Subcutaneous adipose tissue (tissue), 4 donors: ENCODE measurements around the gene KLF9. TPM values are rescaled to one million over a fixed set of nuclear protein-coding genes. Genes with fewer than 3 reads are reported as not detected.

Experiments used
- total RNA-seq, 4 donors: library from RNA; depleted of rRNA; stranded (reverse); fragments of >200 nt; gene quantifications; one replicate each; pipeline ENCODE4 v1.1.0, GENCODE V29; 2016
- TF ChIP-seq, protein P1 (sequence below): fragments of 450-650 bp; IDR thresholded peaks from one replicate; pipeline ENCODE4 v1.5.1; 2016; ENCODE audit warnings: low read depth, mild to moderate bottlenecking, control low read depth, antibody characterized with exemption, moderate library complexity

KLF9 gene
- total RNA-seq, 4 donors from 2014 or later, result 72.8 to 240 (median 171) TPM

DNA sequence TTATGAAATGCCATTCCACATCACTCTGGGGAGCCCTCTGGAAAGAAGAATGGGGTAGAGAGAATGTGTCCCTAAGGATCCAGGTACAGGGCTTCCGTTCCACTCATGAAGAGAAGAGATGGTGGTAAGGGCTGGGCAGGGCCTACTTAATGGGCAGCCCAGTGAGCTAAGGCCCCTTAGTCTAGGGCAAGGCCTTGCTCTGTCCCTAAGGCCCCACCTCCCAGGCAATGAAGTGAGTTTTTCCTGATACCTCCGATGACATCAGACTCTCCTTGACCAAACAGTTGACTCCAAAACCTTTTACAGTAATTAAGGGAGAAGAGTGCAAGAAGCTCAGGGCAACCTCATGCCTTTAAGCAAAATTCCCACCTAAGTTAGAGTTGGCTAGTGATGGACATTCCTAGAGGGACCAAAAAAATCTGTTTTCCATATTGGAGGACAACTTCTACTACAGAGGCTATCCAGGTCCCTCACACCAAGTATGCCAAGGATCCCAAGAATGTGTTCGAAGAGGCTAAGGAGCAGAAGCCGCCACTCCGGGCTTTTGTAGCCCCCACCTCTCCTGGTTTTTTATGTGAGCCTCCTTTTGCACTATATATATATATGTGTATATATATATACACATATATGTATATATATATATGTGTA lies 5.9 kb downstream of the KLF9 start:
- TF ChIP-seq, protein P1, sequence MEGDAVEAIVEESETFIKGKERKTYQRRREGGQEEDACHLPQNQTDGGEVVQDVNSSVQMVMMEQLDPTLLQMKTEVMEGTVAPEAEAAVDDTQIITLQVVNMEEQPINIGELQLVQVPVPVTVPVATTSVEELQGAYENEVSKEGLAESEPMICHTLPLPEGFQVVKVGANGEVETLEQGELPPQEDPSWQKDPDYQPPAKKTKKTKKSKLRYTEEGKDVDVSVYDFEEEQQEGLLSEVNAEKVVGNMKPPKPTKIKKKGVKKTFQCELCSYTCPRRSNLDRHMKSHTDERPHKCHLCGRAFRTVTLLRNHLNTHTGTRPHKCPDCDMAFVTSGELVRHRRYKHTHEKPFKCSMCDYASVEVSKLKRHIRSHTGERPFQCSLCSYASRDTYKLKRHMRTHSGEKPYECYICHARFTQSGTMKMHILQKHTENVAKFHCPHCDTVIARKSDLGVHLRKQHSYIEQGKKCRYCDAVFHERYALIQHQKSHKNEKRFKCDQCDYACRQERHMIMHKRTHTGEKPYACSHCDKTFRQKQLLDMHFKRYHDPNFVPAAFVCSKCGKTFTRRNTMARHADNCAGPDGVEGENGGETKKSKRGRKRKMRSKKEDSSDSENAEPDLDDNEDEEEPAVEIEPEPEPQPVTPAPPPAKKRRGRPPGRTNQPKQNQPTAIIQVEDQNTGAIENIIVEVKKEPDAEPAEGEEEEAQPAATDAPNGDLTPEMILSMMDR, result no peak

DNA sequence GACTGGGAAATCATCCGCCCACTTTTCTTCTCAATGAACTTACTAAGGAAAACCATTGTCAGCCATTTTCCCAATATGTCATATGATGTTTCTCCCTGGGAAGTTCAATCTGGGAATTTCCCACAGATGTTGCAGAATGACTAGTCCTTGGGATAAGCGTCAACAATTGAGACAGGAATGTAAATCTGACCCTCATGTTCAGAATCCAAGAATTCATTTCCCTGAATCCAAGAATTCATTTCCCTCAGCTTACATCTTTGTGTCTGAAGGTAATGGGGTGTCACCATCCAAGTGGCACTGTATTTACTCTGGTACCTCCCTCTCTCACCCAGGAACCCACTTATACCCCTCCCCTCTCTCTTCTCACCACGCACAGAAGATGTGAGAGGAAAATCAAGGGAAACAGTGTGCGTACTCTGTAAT lies 7.4 kb downstream of the KLF9 start:
- TF ChIP-seq, protein P1, result no peak

DNA sequence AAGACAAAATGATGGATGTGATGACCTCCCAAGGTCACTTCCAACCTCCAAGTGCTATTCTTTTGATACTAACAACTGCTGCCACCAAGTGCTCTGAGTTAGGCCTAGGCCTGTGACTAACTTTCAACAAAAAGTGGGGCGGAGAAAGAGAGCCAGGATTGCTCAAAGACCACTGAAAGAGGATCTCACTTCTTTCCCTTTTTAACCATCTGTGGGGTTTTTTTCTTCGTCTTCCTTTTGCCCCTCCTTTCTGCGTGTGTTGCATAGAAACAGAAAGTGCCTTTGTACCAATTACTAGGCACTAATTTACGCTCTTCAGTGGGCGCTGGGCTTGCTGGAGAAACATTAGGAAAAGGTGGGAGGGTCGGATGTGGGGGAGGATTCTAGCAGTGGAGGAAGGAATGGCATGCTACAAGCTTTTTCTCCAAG lies 8.0 kb downstream of the KLF9 start:
- TF ChIP-seq, protein P1, result no peak

DNA sequence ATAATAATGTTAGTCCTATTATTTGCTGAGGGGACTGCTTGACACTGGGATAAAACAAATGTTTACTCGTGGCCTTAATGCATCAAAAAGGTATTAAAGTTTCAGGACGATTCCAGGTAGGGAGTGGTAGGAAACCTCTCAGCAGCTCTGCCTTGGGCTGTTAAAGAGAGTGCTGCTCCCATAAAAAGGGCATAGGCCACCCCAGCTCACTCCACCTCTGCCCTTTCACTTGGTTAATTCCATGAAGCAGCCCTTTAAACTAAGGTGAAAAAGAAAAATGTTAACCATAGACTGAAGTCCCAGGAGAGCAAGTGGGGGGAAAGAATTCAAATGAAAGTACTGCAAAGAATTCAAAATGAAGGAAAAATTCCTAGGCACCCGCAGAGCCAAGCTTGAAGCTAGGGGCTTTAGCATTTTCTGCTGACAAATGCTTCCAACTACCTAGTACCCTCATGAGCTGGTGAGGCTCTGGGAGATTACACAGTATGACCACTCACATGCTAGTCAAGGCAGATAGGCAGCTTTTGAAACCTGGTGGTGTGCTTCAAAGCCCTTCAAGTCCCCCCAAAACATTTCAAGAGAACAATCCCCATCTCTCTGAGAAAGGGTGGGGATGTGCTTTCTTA lies 8.5 kb downstream of the KLF9 start:
- TF ChIP-seq, protein P1, result no peak

DNA sequence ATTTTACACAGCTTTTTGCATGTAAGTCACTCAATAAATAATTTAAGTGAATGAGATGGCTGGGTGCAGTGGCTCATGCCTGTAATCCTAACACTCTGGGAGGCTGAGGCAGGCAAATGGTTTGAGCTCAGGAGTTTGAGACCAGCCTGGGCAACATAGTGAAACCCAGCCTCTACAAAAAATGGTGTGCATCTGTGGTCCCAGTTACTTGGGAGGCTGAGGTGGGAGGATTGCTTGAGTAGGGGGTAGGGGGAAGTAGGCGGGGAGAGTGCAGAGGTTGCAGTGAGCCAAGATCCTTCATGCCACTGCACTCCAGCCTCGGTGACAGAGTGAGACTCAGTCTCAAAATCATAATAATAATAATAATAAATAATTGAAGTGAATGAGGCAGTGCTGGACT lies 10.2 kb downstream of the KLF9 start:
- TF ChIP-seq, protein P1, result no peak

DNA sequence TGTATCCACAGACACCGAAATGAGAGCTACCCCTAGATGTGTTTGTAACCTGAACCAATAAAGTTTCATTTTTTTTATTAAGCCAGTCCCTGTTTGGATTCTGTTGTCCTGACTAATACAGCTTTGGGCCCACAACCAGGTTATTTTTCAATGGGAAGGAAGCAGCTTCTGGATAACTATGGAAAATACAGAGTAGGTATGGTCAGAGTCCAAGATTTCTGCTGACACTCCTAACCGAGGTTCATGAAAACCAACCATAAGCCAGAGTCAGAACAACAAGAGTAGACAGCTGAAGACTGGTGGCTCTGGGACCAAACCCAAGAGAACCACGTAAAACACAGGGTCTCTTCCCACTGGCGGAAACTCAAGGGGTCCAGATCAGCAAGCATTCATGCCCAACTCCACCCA lies 10.8 kb downstream of the KLF9 start:
- TF ChIP-seq, protein P1, result no peak

DNA sequence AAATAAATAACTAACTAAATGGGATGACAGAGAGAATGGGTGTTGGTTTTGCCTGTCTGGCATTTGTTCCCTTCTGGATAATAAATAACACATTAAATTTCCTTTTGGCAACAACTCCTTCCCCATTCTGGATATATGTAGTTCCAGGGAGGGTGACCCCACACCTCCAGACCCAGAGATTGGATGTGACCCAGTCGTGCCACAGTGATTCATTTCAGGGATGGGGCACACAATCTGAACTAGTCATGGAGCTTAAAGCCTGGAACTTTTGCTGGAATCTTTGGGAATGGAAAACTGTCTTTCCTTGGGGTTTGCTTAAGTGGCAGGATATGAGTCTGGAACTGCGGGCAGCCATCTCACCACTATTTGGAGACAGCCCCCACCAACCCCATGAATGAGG lies 11.3 kb downstream of the KLF9 start:
- TF ChIP-seq, protein P1, result no peak
